IPS DF 4.7 (cell line): Measurements from ENCODE around the gene GUCA1A.
"Not testable (repeated sequence)": the region's sequence is repeated elsewhere in the genome, so short reads cannot be mapped to it uniquely, and the experiment has no call there.

Experiments used
- DNase-seq: peaks from one replicate; pipeline ENCODE4 v3.0.0-alpha.2; 2013; ENCODE audit warnings: low spot score; ENCODE audit errors: extremely low read depth

The GUCA1A gene

DNA sequence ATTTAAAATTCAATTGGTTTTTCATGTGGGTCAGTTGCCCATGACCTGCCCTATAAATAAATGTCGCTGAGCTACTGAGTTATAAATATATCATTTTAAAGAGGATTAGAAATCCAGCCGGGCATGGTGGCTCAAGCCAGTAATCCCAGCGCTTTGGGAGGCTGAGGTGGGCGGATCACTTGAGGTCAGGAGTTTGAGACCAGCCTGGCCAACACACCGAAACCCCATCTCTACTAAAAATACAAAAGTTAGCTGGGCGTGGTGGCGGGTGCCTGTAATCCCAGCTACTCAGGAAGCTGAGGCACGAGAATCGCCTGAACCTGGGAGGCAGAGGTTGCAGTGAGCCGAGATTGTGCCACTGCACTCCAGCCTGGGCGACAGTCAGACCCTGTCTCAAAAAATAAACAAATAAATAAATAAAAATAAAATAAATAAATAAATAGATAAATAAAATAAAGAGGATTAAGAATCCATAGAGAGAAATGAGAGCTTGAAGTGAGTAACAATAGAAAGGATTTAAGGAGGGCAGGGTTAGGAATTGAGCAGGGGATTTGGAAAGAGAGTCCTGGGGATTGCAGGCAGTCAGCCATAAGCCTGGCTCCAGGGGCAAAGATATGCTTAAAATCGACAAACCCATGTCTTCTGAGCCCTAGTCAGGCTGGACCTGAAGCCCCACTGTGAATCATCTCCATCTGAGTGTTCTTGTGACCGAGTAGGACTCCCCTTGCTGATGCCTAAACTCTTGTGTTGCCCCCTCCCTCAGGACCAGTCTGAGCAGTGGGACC is 29.2 kb downstream of the GUCA1A start:
- DNase-seq: not testable (repeated sequence)

DNA sequence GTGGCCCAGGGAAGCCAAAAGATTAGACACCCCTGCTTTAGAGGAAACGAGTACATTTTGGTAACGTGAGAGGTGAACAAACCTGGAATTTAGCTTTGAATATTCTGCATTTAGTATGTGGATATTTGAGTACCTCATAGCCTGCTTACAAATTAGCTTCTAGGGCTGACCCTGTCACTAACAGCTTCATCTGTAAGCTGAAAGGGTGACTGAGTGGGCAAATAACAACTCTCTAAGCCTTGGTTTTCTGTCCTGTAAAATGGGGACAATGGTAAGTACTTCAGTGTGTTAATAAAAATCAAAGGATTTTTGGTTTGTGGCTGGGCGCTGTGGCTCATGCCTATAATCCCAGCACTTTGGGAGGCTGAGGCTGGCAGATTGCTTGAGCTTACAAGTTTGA is 30.0 kb downstream of the GUCA1A start:
- DNase-seq: no peak

DNA sequence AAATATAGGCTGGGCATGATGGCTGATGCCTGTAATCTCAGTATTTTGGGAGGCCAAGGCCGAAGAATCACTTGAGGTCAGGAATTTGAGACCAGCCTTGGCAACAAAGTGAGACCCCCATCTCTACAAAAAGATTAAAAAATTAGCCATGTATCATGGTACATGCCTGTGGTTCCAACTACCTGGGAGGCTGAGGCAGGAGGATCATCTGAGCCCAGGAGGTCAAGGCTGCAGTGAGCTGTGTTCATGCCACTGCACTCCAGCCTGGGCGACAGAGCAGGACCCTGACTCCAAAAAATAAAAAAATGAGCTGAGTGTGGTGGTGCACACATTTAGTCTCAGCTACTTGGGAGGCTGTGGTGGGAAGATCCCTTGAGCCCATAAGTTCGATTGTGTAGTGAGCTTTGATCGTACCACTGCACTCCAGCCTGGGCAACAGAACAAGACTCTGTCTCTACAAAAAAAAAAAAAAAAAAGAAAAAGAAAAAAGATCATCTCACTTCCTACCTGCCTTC is 31.7 kb downstream of the GUCA1A start:
- no peak for DNase-seq

- DNase-seq: not testable (repeated sequence)
Observed at GRCh38 chr6:42207559-42207958, 34.4 kb downstream of the GUCA1A start.

GRCh38 chr6:42210551-42210950 is 37.4 kb downstream of the GUCA1A start:
- no peak for DNase-seq

- DNase-seq: no peak
Observed at GRCh38 chr6:42211726-42212125, 38.6 kb downstream of the GUCA1A start.

GRCh38 chr6:42212442-42212841 is 39.3 kb downstream of the GUCA1A start:
- no peak for DNase-seq

DNA sequence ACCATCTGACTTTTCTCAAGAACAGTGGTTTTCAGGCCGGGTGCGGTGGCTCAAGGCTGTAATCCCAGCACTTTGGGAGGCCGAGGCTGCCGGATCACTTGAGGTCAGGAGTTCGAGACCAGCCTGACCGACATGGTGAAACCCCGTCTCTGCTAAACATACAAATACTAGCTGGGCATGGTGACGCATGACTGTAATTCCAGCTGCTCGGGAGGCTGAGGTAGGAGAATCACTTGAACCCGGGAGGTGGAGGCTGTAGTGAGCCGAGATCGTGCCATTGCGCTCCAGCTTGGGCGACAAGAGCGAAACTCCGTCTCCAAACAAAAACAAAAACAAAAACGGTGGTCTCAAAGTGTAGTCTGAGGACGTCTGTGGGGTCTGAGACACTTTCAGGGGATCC is 43.3 kb downstream of the GUCA1A start:
- not testable (repeated sequence) for DNase-seq

DNA sequence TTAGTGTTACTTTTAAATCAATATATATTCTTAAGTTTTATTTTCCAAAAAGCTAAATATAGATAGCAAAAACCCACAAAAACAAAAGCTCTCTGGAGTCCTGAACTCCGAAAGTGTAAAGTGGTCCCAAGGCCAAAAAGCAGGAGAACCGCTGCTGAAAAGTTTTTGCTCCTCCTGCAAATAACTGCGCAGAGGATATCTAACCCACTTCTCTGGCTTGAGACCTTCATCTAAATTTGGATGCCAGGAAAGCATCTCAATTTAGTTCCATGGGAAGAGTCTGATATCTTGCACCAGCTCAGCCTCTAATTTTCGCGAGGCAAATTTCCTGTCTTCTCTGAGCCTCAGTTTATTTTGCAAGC is 44.0 kb downstream of the GUCA1A start:
- DNase-seq: no peak

DNA sequence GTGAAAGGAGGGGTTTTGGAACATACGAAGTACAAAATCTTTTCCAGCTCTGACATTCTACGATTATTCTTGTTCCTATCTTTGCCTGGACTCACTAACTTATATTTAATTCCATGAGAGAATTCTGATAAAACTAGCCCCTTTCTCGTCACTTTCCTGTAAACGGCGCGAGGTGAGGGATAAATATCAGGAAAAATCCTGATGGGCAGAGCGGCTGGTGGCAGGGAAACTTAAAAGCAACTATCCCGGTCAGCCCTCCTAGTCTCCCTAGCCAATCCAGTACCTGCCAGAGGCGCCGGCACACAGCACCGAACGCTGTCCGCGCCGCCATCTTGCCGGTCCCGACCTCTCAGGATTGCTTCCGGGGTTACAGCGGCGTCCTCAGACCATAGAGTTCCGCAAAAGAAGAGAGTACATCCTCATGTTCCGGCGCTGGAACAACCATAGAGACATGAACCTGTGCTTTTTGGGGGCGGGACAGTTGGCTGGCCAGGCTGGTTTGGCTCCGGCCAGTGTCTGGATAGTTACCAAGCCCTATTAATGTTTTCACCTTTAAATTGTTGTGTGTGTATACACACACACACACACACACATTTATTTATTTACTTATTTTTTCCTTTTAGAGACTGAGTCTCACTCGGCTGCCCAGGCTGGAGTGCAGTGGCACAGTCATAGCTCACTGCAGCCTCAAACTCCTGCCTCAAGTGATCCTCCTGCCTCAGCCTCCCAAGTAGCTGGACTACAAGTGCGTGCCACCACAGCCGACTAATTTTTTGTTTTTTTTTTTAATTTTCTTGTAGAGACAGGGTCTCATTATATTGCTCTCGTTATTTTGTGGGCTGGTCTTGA is 44.6 kb downstream of the GUCA1A start, which contains the start of gene MRPS10:
MRPS10 (minus strand) TSS at position 343 of the 849 bp plus-strand sequence; CDS start at position 331, 12 bp downstream.
- peak; percentile 80 for DNase-seq

- DNase-seq: no peak
Observed at GRCh38 chr6:42220807-42221206, 47.6 kb downstream of the GUCA1A start.

GRCh38 chr6:42221546-42221945 is 48.4 kb downstream of the GUCA1A start:
- no peak for DNase-seq

- no peak for DNase-seq
Observed at GRCh38 chr6:42222448-42222847, 49.3 kb downstream of the GUCA1A start.

DNA sequence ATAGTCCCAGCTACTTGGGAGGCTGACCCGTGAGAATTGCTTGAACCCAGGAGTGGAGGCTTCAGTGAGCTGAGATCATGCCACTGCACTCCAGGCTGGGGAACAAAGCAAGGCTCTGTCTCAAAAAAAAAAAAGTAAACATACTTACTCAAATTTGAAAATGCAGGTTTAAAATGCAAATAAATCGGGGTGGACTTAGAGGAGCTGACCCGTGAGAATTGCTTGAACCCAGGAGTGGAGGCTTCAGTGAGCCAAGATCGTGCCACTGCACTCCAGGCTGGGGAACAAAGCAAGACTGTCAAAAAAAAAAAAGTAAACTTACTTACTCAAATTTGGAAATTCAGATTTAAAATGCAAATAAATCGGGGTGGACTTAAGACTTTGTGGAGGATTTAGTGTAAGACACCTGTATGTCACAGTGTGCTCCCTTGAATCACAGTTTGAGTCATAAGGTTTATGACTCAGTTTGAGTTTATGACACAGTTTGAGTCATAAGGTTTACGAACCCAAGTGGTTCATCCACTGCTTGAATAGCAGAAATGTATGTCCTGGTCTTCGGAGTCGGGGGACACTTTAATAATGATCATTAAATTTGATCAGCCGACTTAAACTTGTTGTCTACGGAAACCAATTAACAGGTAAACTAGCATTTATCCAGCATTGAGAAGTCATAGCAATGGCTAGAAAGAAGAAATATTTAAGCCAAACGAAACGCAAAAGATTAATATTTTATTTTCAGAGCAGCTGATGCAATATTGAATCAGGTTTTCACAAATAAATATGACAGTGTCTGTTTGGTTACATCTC is 51.3 kb downstream of the GUCA1A start:
- DNase-seq: no peak

DNA sequence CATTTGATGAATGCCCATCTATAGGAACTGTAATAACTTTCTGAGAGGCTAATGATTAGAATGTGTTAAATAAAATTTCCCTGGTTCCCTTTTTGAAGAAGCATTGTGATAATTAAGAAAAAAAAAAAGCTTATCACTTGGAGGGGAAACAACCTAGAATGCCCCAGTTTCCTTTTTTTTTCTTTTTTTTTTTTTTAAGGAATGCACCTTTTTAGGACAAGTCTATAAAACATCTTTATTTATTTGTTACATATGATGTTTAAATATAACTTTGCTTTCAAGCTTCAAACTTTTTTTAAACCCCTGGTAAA is 51.8 kb downstream of the GUCA1A start:
- no peak for DNase-seq

GRCh38 chr6:42225419-42225818 is 52.3 kb downstream of the GUCA1A start:
- DNase-seq: no peak

DNA sequence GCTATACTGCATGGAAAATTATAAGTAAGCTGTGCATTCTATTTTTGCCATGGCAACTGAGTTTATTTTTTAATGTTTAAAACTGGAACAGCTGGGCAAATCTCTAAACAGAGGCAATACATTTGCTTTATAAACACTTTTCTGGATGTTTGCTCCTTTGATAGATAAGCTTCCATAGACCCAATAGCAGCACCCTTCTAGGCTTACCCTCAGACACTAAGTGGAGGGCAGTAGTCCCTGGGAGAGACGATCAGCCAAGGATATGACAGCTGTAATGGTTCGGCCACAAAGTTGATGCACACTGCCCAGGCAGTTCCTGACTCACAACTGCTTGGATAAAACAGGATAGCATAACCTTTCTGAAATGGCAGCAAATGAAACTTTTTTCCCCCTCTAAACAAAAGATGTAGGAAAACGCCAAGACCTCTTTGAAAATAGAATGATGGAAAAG is 53.0 kb downstream of the GUCA1A start:
- no peak for DNase-seq

DNA sequence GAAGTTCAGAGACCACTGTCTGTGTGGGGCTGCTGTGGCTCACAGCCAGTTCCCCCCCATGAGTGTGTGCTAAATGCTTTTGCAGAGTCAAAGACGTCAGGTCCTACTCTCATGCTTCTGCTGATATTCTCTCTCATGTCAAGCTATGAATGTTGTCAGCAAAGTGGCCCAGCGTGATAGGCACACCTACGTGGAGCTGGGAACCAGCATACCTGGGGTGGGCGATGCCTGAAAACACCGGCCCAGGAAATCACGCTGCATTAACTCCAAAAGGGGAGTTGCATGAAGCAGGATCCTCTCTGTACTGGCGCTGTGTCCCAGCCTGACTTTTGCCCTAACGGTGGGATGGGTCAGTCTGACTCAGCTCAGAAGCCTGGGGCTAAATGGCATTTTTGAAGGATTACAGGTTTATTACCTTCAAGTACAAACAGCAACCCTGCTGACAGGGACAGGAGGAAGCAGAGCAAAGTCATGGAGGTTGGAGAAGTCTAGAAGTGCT is 53.5 kb downstream of the GUCA1A start:
- DNase-seq: no peak

DNA sequence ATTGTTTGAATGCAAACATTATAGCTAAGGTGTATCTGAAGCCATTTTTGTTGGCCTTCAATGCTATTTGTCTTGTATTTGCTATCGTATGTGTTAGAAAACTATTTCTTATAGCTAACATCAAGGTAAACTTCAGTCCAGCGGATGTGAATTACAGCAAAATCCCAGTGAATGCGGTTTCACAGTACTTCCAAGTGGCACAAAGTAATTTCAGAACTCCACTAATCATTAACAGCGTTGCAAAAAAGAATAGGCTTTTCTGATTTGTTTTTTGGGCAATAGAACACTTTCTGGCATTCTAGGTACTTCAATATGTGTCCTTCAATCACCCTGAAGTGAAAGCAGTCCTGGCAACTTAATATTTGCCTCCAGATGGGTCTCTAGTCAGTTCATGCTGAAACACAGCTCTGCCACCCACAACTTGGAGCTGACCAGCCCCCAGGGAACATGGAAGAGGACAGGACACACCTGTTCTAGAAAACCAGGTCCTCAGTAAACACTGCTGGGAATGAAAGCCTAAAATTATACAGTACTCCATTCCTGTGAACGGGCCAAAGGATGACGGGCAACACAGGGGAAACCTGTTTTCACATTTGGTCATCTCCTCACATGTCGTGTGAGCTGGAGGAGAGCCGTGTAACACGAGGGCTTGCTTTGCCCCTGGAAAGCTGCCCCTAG is 54.1 kb downstream of the GUCA1A start:
- DNase-seq: no peak

DNA sequence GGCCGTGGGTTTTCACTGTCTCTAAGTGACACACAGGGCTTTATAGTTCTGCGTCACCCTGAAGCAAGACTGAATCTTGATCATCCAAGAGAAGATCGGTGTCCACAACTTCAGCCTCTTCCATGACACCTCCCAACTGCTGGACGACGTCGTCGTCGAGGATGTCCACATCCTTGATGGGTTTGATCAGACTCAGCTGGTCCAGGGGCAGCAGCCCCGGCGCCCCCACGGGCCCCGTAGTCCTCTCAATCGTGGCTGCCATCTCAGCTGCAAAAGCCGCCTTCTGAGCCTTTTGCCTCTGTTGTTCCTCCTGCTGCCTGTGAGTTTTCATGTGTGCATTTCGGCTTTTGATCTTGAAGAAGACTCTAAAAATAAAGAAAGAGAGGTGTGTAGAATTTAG is 55.1 kb downstream of the GUCA1A start:
- DNase-seq: no peak
